ENCODE results near the gene IL22RA2.

IL22RA2 gene

GRCh38 chr6:137197684-137198645 is 24.5 kb upstream of the IL22RA2 start:
- no peak for DNase-seq

GRCh38 chr6:137193256-137194070 is 20.0 kb upstream of the IL22RA2 start:
- DNase-seq = no peak

GRCh38 chr6:137192821-137193220 is 19.4 kb upstream of the IL22RA2 start:
- DNase-seq = no peak

GRCh38 chr6:137191670-137192069 is 18.2 kb upstream of the IL22RA2 start:
- no peak for DNase-seq

GRCh38 chr6:137191236-137191635 is 17.8 kb upstream of the IL22RA2 start:
- no peak for DNase-seq

- DNase-seq = no peak
Measured at GRCh38 chr6:137190583-137191094, 17.2 kb upstream of the IL22RA2 start.

GRCh38 chr6:137188855-137189254 is 15.4 kb upstream of the IL22RA2 start:
- no peak for DNase-seq

- DNase-seq = no peak
Measured at GRCh38 chr6:137185290-137185689, 11.8 kb upstream of the IL22RA2 start.

GRCh38 chr6:137182654-137183073 is 9.2 kb upstream of the IL22RA2 start:
- no peak for DNase-seq

- DNase-seq = no peak
Measured at GRCh38 chr6:137181891-137182653, 8.6 kb upstream of the IL22RA2 start.

- no peak for DNase-seq
Measured at GRCh38 chr6:137177611-137178010, 4.2 kb upstream of the IL22RA2 start.

- DNase-seq = no peak
Measured at GRCh38 chr6:137176729-137177128, 3.3 kb upstream of the IL22RA2 start.

- DNase-seq = no peak
Measured at GRCh38 chr6:137175868-137176245, 2.4 kb upstream of the IL22RA2 start.

GRCh38 chr6:137175157-137175867 is 1.9 kb upstream of the IL22RA2 start:
- DNase-seq = no peak

- no peak for DNase-seq
Measured at GRCh38 chr6:137172734-137173431, 561 bp downstream of the IL22RA2 start.

GRCh38 chr6:137171824-137172733 is 1.4 kb downstream of the IL22RA2 start:
- DNase-seq = no peak

- DNase-seq = no peak
Measured at GRCh38 chr6:137171053-137171374, 2.4 kb downstream of the IL22RA2 start.

GRCh38 chr6:137170266-137171052 is 3.0 kb downstream of the IL22RA2 start:
- no peak for DNase-seq

- no peak for DNase-seq
Measured at GRCh38 chr6:137167702-137168377, 5.6 kb downstream of the IL22RA2 start.

All from NCI-H2081 treated with DMSO at 0.1 percent for 48 hours (cell line).